OCI-LY3 (cell line): ENCODE measurements around the gene SVOPL.

Source experiments
- H2AFZ ChIP-seq: fragments of 200-600, 300-600 bp; shearing (Covaris generic); 2 replicates; pipeline ENCODE4 v1.6.0; 2014; ENCODE audit warnings: antibody characterized with exemption, low read depth, low read length
- H3K27ac ChIP-seq: fragments of 200-600, 300-600 bp; sonication (generic); 2 replicates; pipeline ENCODE4 v1.5.1; 2014; ENCODE audit warnings: mild to moderate bottlenecking, low read length, moderate library complexity, mixed read lengths
- H3K27me3 ChIP-seq: fragments of 200-600, 300-600 bp; sonication (generic); 2 replicates; pipeline ENCODE4 v1.6.1; 2014; ENCODE audit warnings: low read depth, low read length, mixed read lengths
- H3K36me3 ChIP-seq: fragments of 200-600, 300-600 bp; sonication (generic); replicated peaks from 2 replicates; pipeline ENCODE3; 2014; ENCODE audit warnings: low read depth, low read length, mixed read lengths
- H3K4me1 ChIP-seq: fragments of 300-600, 200-600 bp; sonication (generic); 2 replicates; pipeline ENCODE4 v1.6.1; 2014; ENCODE audit warnings: low read length, mixed read lengths
- H3K4me2 ChIP-seq: fragments of 200-600, 300-600 bp; sonication (generic); 2 replicates; pipeline ENCODE4 v1.6.1; 2014; ENCODE audit warnings: low read length, mixed read lengths
- H3K4me3 ChIP-seq: fragments of 300-600, 200-600 bp; sonication (generic); 2 replicates; pipeline ENCODE4 v1.5.1; 2014; ENCODE audit warnings: antibody characterized with exemption, mild to moderate bottlenecking, low read length, moderate library complexity
- H3K79me2 ChIP-seq: fragments of 300-600, 200-600 bp; shearing (Covaris generic); 2 replicates; pipeline ENCODE4 v1.6.1; 2014; ENCODE audit warnings: mild to moderate bottlenecking, low read length, mixed read lengths
- H3K9ac ChIP-seq: fragments of 300-600, 200-600 bp; shearing (Covaris generic); 2 replicates; pipeline ENCODE4 v1.6.0; 2014; ENCODE audit warnings: mild to moderate bottlenecking, low read length, moderate library complexity
- H3K9me3 ChIP-seq: fragments of 200-600, 300-600 bp; shearing (Covaris generic); 2 replicates; pipeline ENCODE4 v1.6.1; 2014; ENCODE audit warnings: low read length, mixed read lengths; ENCODE audit not compliant: insufficient read depth
- H4K20me1 ChIP-seq: fragments of 200-600, 300-600 bp; sonication (generic); 2 replicates; pipeline ENCODE4 v1.6.1; 2016; ENCODE audit warnings: low read length, mixed read lengths; ENCODE audit not compliant: insufficient read depth
- EZH2phosphoT487 ChIP-seq: fragments of 200-600 bp; shearing (Covaris generic); IDR thresholded peaks from 2 replicates; pipeline ENCODE4 v1.6.1; 2018; ENCODE audit warnings: antibody characterized with exemption, mixed run types, low read depth
- TF ChIP-seq, protein P1 (sequence below): fragments of 200-600, 300-600 bp; sonication (generic); IDR thresholded peaks from 2 replicates; pipeline ENCODE4 v1.5.1; 2014; ENCODE audit warnings: antibody characterized with exemption, low read length, low read depth

SVOPL gene

GRCh38 chr7:138665249-138665648 lies 35.9 kb downstream of the SVOPL start:
- Histone ChIP-seq H3K27me3 (peaks cover 32% of the 10 kb centered on the region), H3K27ac (no peak overlapping the region), H3K4me1 (no peaks in the 10 kb centered on the region), H2AFZ (no peak overlapping the region), H3K4me2 (no peak overlapping the region), H4K20me1 (no peaks in the 10 kb centered on the region), H3K4me3 (no peak overlapping the region), H3K9ac (no peak overlapping the region), H3K36me3 (no peaks in the 10 kb centered on the region), H3K9me3 (no peaks in the 10 kb centered on the region), H3K79me2 (no peaks in the 10 kb centered on the region)
- no peak for TF ChIP-seq EZH2phosphoT487
- TF ChIP-seq, protein P1, sequence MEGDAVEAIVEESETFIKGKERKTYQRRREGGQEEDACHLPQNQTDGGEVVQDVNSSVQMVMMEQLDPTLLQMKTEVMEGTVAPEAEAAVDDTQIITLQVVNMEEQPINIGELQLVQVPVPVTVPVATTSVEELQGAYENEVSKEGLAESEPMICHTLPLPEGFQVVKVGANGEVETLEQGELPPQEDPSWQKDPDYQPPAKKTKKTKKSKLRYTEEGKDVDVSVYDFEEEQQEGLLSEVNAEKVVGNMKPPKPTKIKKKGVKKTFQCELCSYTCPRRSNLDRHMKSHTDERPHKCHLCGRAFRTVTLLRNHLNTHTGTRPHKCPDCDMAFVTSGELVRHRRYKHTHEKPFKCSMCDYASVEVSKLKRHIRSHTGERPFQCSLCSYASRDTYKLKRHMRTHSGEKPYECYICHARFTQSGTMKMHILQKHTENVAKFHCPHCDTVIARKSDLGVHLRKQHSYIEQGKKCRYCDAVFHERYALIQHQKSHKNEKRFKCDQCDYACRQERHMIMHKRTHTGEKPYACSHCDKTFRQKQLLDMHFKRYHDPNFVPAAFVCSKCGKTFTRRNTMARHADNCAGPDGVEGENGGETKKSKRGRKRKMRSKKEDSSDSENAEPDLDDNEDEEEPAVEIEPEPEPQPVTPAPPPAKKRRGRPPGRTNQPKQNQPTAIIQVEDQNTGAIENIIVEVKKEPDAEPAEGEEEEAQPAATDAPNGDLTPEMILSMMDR: no peak

DNA sequence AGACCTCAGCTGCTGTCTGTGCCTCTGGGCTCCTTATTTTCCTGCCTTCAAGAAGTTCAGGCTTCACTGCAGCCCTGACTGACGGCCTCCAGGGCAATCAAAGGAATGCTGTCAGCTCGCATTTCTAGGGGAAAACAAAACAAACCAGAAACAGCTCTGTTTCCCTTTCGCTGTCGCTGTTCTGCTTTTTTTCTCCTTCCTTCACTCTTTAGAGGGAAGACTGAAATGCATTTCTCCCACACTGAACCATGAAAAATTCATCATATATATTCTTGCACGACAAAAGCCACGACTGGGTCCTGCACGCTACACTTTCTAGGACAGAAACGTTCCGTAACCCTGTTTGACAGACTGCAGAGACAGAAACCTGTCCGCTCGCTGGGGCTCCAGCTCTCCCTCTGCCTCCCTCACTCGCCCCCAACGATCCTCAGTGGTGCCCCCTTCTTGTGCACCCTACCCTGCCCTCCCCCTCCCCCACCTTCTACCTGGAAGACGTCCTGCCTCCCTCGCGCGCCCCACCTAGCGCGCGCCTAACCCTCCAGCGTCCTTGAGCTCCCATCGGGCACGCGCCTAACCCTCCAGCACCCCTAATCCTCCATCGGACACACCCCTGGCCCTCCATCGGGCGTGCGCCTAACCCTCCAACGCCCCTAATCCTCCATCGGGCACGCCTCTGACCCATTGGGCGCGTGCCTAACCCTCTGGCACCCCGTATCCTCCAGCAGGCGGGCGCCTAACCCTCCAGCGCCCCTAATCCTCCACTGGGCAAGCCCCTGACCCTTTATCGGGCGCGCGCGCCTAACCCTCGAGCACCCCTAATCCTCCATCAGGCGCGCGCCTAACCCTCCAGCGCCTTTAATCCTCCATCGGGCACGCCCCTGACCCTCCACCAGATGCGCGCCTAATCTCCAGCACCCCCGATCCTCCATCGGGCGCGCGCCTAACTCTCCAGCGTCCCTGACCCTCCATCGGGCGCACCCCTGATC lies 37.1 kb downstream of the SVOPL start:
- H3K36me3 ChIP-seq: no peaks in the 10 kb centered on the region
- H3K79me2 ChIP-seq: no peaks in the 10 kb centered on the region
- no peak overlapping the region for H3K9ac ChIP-seq
- no peaks in the 10 kb centered on the region for H3K9me3 ChIP-seq
- no peak overlapping the region for H3K4me2 ChIP-seq
- H3K4me1 ChIP-seq: no peaks in the 10 kb centered on the region
- TF ChIP-seq EZH2phosphoT487: no peak
- TF ChIP-seq, protein P1: no peak
- H4K20me1 ChIP-seq: no peaks in the 10 kb centered on the region
- H2AFZ ChIP-seq: no peak overlapping the region
- peaks cover 32% of the 10 kb centered on the region for H3K27me3 ChIP-seq
- no peak overlapping the region for H3K4me3 ChIP-seq
- H3K27ac ChIP-seq: no peak overlapping the region

GRCh38 chr7:138662991-138663320 lies 38.2 kb downstream of the SVOPL start:
- Histone ChIP-seq H3K27me3 (peaks cover 28% of the 10 kb centered on the region), H3K4me2 (no peak overlapping the region), H3K4me1 (no peaks in the 10 kb centered on the region), H2AFZ (no peak overlapping the region), H3K79me2 (no peaks in the 10 kb centered on the region), H3K9ac (no peak overlapping the region), H3K27ac (no peak overlapping the region), H3K4me3 (no peak overlapping the region), H3K36me3 (no peaks in the 10 kb centered on the region), H4K20me1 (no peaks in the 10 kb centered on the region), H3K9me3 (no peaks in the 10 kb centered on the region)
- no peak for TF ChIP-seq EZH2phosphoT487
- TF ChIP-seq, protein P1: no peak

DNA sequence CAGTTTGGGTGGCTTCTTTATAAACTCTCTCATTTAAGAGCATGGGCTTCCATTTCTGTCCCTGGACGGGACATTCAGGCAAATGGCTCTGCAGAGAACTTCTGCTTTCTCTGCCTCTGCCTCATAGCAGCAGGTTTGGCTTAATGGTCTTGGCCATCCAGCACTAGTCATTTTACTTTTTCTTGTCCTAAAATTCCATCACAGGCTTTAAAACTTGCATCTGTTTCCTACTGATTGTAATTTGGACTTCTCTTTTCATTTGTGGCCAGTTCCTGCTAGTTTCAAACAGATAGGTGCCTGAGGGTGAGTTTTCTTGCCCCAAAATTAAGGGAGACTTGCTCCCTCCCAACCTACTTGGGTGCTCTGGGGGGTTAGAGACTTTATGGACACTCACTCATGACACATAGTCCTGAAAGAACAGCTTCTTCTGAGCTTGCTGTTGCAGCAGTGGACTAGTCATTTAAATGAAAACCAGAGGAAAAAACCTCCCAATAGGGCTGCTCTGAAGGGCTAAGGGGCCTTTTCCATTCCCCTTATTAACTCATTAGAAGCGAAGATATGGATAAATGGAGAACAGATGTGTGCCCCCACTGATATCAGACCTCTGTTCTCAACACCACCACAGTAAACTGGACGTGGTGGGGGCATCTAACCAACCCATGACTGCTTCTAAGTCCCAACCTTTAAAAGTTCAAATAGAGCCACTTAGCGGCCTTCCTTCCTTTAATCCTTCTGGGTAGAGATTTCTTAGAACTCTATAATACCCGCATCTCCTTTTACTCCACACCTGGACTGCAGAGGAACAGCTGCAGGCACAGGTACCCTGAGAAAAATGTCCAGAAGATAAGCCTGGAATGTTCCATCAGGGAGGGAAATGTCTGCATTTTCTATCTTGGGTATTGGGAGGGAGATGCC lies 38.8 kb downstream of the SVOPL start:
- TF ChIP-seq, protein P1: no peak
- no peak for TF ChIP-seq EZH2phosphoT487
- no peaks in the 10 kb centered on the region for H4K20me1 ChIP-seq
- H3K79me2 ChIP-seq: no peaks in the 10 kb centered on the region
- H3K27ac ChIP-seq: no peak overlapping the region
- no peaks in the 10 kb centered on the region for H3K9me3 ChIP-seq
- H3K27me3 ChIP-seq: peaks cover 24% of the 10 kb centered on the region
- H3K9ac ChIP-seq: no peak overlapping the region
- H3K4me2 ChIP-seq: no peak overlapping the region
- H3K4me1 ChIP-seq: no peaks in the 10 kb centered on the region
- H2AFZ ChIP-seq: no peak overlapping the region
- H3K36me3 ChIP-seq: no peaks in the 10 kb centered on the region
- no peak overlapping the region for H3K4me3 ChIP-seq
